Measurements from ENCODE around the gene ARIH1.

- TF ChIP-seq CTCF (conservative IDR thresholded peaks at IDR 0.05; ENCODE audit: low read depth, low read length) (no peak), EZH2 (IDR thresholded peaks at IDR 0.05; ENCODE audit: borderline replicate concordance, low read depth, low read length, poor library complexity, severe bottlenecking) (no peak)
Measured at GRCh38 chr15:72564091-72564490, 90.0 kb downstream of the ARIH1 start.

Data from A673 (cell line).